GM19395 (cell line): ENCODE measurements around the gene EBPL.
A peak's percentile ranks its signal among the peaks of the same experiment; 100 is the strongest.
"Not testable (repeated sequence)": the region's sequence is repeated elsewhere in the genome, so short reads cannot be mapped to it uniquely, and the experiment has no call there.

Experiments used
- ATAC-seq: cut with Tn5 transposase; IDR thresholded peaks from one replicate; pipeline ENCODE4 v1.9.1; 2021; ENCODE audit warnings: mild to moderate bottlenecking, moderate library complexity; ENCODE audit not compliant: unreplicated experiment

Gene EBPL

DNA sequence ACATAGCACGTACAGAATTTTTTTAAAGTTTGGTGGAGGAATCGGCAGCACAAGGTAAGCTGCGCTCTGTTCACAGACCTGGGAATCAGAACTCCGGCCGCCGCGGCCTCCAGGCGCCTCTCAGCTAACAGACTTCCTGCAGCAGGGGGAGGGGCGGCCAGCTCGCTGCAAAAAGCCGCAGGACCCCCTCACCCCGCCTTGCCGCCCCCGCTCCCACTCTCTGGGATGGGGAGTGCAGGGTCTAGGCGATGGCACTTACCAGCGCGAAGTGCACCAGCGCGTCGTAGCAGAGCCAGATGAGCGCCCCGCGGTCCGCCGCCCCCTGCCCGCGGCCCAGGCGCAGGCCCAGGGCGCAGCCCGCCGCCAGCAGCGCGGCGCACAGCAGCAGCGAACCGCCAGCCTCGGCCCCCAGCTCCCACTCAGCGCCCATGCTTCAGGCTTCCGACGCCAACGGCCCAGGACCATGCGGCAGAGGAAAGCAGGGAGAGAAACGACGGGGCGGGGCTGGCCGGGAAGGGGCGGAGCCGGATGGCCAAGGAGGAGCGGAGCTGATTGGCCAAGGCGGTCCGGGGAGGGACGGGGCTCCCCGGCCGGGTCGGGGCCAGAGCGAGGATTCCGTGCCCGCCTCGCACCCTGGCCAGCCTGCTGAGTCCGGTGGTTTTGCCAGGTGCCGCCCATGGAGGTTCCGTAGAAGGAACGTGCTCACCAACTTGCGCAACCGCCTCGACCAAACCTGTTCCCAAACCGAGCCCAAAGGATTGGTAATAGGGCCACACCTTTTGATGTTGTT is at the start of gene EBPL:
Gene EBPL, minus strand, starts transcription at position 492 of the 790 bp plus-strand sequence. Its CDS starts 62 bp downstream, at position 430.
- ATAC-seq: peak; percentile 94

DNA sequence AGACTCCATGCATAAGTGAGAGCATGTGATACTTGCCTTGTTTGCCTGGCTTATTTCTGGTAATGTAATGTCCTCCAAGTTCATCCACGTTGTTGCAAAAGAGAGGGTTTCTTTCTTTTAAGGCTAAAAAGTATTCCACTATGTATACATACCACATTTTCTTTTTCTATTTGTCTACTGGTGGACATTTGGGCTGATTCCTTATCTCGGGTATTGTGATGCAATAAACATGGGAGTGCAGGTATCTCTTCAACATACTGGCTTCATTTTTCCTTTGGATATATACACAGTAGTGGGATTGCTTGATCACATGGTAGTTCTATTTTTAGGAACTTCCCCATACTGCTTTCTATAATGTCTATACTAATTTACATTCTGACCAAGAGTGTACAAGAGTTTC is 49.6 kb upstream of the EBPL start:
- ATAC-seq: no peak

GRCh38 chr13:49739498-49740187 is 48.4 kb upstream of the EBPL start:
- no peak for ATAC-seq

- no peak for ATAC-seq
Observed at GRCh38 chr13:49733181-49733951, 42.1 kb upstream of the EBPL start.

GRCh38 chr13:49731766-49732165 is 40.5 kb upstream of the EBPL start:
- ATAC-seq: no peak

DNA sequence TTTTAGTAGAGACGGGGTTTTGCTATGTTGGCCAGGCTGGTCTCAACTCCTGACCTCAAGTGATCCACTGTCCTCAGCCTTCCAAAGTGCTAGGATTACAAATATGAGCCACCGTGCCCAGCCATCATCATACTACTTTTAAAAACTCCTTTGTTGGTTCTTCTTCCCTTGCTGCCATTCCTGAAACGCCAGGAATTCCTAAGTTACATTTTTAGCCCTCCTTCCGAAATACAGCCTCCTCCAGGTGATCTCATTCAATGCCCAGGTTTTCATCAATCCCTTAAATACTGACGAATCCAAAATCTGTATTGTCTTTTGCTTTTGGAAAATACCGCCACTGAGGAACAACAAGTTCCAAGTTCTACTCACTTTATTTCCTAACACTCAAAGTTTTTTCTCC is 25.3 kb upstream of the EBPL start:
- ATAC-seq: no peak

DNA sequence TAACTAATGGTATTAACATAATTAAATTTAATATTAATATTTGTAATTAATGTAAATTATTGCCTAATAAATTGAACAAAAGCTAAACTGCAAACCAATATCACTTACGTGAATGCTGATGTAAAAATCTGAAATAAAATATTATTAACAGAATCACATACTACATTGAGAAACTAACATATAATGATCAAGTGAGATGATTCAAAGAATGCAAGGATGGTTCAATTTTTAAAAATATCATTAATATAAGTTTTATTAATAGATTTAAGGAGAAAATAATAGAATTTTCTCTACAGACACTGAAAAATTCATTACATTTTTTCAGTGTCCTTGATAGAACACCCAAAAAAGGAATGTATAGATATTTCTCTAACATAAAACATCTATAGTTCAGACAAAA is 23.5 kb upstream of the EBPL start:
- ATAC-seq: no peak

DNA sequence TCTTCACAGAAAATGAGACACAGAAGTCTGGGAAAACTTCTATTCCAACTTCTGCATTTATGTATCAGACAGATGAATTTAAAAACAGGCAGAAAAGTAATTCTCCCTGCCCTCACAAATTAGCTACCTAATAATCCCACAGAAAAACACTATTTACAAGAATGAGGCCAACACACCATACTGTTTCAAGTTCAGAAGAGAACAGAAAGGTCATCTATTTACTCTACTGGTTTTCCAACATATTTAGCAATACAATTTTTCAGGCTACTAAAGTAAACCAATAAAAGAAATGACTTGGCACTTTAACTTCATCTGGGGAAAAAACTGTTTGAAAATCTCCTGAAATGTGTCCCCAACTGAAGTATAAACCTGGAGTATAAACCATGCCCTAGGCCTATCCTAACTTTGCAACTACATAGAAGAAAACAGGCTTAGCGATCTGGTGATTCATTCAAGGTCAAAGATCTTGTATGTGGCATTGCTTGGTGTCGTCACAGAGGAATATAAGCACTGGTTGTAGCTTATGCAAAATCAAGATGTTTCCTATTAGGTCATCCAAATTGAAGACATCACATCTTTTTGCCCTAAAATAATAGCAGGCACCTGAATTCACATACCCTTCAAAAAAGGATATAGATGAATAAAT is 20.1 kb upstream of the EBPL start:
- ATAC-seq: no peak

GRCh38 chr13:49704264-49704663 is 13.0 kb upstream of the EBPL start:
- ATAC-seq: not testable (repeated sequence)

- no peak for ATAC-seq
Observed at GRCh38 chr13:49701491-49701890, 10.2 kb upstream of the EBPL start.

- no peak for ATAC-seq
Observed at GRCh38 chr13:49697468-49697867, 6.2 kb upstream of the EBPL start.

- no peak for ATAC-seq
Observed at GRCh38 chr13:49694446-49694845, 3.2 kb upstream of the EBPL start.

GRCh38 chr13:49693877-49694276 is 2.6 kb upstream of the EBPL start:
- ATAC-seq: no peak

DNA sequence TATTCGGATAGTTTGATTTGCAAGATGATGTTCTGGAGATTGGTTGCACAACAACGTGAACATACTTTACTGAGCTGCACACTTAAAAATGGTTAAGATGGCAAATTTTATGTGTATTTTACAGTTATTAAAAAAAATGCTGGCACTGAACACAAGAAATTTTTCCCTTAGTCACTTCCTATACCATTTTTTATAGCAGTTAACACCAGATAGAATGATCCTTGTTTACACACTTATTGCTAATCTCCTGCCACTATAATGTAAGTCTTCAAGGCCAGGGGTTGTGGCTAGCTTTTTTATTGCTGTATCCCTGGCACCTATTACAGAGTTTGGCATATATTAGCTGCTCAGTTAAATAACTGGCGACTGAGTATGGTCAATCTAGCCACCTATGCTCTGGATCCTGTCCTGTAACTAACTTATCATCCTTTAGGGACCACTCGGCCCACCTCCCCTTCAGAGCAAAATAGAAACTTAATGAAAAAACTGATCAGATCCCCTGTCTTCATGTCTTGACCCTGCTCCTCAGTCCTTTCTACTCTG is 2.0 kb upstream of the EBPL start:
- no peak for ATAC-seq

DNA sequence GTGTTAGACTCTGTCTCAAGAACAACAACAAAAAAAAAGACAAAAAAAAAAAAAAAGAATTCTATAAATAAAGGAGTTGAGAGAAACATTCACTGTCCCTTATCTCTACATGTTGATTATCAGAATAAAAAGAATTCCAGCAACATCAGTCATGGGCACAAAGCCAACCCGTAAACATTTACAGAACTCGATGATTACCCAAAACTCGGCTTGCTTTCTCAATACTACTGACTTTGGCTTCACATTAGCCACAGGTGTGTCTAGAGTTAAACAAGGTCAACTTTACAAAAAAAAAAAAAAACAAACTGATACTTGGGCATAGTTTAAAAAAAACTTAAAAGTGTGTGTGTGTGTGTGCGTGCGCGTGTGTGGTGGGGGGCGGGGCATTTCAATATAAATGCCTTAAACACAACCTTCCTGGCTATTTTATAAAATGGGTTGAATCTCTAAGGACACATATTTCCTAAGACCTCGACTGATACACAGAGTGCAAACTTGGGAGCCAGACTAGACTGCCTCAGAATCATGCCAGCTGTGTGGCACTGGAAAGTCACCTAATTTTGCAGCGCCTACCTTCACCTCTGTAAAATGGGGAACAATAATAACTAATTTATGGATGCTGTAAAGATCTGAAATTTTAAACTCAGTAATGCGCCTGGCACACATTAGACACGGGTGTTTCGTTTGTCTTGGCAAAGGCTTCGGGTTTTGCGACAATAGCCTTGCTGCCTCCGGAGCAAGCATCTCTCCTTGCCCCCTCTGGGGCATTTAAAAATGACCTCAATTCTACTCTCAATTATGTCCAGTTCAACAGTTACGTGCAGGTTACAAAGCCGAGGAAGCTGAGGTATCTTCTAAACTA is 922 bp downstream of the EBPL start:
- peak; percentile 38 for ATAC-seq

DNA sequence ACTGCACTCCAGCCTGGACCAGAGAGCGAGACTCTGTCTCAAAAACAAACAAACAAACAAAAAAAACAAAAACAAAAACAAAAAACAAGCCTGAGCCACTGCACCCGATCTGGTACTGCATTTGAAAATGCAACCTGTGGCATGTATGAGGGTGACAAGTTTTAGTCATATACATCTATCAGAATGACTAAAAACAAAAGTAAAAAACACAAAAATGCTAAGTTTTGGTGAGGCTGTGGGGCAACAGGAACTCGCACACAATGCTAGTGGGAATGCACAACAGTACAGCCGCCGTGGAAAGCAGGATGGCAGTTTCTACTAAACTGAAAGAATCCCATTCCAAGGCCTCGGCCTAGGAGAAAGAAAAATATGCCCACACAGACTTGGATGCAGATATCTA is 7.8 kb downstream of the EBPL start:
- peak; percentile 77 for ATAC-seq

DNA sequence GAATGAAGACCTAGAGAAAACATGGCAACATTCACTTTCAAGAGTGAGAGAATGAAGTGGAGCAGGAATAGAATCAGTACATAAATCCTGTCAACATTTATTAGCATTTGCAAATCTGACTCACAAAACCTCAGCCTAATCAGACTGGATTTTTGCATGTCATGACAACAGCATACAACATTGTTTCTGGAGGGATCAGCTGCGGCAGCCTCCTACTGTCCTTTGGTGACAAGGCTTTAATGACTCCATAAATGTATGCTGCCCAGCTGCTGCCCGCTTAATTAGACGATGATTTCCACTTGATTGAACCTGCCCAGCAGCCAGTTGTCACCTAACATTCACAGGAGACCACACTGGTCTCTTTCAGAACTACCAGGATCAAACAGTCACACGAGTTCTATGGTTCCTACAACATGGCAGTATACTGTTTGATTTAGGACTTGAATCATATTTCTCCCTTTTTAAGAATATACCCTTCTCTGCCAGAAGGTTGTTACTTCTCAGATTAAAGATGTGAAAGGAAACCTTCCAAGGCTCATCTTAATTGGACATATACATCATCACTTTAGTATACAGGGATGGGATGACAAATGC is 9.3 kb downstream of the EBPL start:
- ATAC-seq: no peak

DNA sequence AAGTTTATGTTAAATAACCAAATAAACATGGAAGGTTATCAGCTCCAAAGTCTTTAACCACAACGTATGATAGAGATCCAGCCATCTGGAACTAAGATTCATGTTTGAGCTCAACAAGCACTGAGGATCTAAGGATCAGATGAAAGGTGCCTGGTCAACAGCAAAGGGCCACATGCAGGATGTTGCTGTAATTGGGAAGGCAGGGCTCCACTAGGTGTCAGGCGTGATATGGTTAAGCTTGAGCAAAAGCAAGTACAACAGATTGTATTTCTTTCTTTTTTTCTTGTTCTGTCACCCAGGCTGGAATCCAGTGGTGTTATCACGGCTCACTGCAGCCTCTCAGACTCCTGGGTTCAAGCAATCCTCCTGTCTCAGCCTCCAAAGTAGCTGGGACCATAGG is 12.0 kb downstream of the EBPL start:
- no peak for ATAC-seq

- no peak for ATAC-seq
Observed at GRCh38 chr13:49678191-49678914, 12.9 kb downstream of the EBPL start.
